RWPE2 (cell line): ENCODE measurements around the gene PLPP4.

Experiments used
- ATAC-seq: fragments of 200-7000 bp; cut with Tn5 transposase; 3 replicates; pipeline ENCODE4 v1.9.1; 2021; ENCODE audit warnings: low read depth
- DNase-seq: peaks from one replicate; pipeline ENCODE4 v3.0.0-alpha.2; 2020; ENCODE audit warnings: low spot score
- H3K27ac ChIP-seq: fragments of 450-650 bp; 2 replicates; pipeline ENCODE4 v1.5.1; 2017; ENCODE audit warnings: mild to moderate bottlenecking; ENCODE audit not compliant: poor library complexity, severe bottlenecking
- H3K27me3 ChIP-seq: fragments of 250-450 bp; sonication (Bioruptor Pico); 2 replicates; pipeline ENCODE4 v1.5.1; 2021; ENCODE audit warnings: mild to moderate bottlenecking, moderate library complexity; ENCODE audit not compliant: insufficient read depth, poor library complexity, severe bottlenecking
- H3K36me3 ChIP-seq: fragments of 250-450 bp; sonication (Bioruptor Pico); 2 replicates; pipeline ENCODE4 v1.5.1; 2020; ENCODE audit warnings: low read depth, mild to moderate bottlenecking, moderate library complexity
- H3K4me1 ChIP-seq: fragments of 250-450 bp; sonication (Bioruptor Pico); 2 replicates; pipeline ENCODE4 v1.5.1; 2021; ENCODE audit warnings: mild to moderate bottlenecking, moderate library complexity; ENCODE audit not compliant: insufficient read depth, poor library complexity, severe bottlenecking
- H3K4me3 ChIP-seq: fragments of 250-450 bp; sonication (Bioruptor Pico); 2 replicates; pipeline ENCODE4 v1.5.1; 2021; ENCODE audit warnings: mild to moderate bottlenecking, moderate library complexity; ENCODE audit not compliant: severe bottlenecking
- H3K9me3 ChIP-seq: fragments of 250-450 bp; sonication (Bioruptor Pico); 2 replicates; pipeline ENCODE4 v1.5.1; 2021; ENCODE audit warnings: mild to moderate bottlenecking, moderate library complexity; ENCODE audit not compliant: severe bottlenecking
- CTCF ChIP-seq: fragments of 450-650 bp; IDR thresholded peaks from one replicate; pipeline ENCODE4 v1.5.1; 2017; ENCODE audit warnings: mild to moderate bottlenecking, moderate library complexity; ENCODE audit not compliant: poor library complexity, severe bottlenecking

PLPP4 gene

GRCh38 chr10:120486671-120487205, 29.7 kb downstream of the PLPP4 start:
- no peak for TF ChIP-seq CTCF
- no peaks in the 10 kb centered on the region for H3K9me3 ChIP-seq
- H3K4me3 ChIP-seq, result no peak overlapping the region
- no peaks in the 10 kb centered on the region for H3K4me1 ChIP-seq
- no peak overlapping the region for H3K27ac ChIP-seq
- ATAC-seq, result no peak
- no peaks in the 10 kb centered on the region for H3K36me3 ChIP-seq
- DNase-seq, result no peak
- no peaks in the 10 kb centered on the region for H3K27me3 ChIP-seq

GRCh38 chr10:120490288-120490687, 33.3 kb downstream of the PLPP4 start:
- Histone ChIP-seq H3K9me3 (no peaks in the 10 kb centered on the region), H3K27me3 (no peaks in the 10 kb centered on the region), H3K4me1 (no peaks in the 10 kb centered on the region), H3K4me3 (no peak overlapping the region), H3K27ac (no peak overlapping the region), H3K36me3 (no peaks in the 10 kb centered on the region)
- DNase-seq (no peak), ATAC-seq (no peak)
- no peak for TF ChIP-seq CTCF

- no peaks in the 10 kb centered on the region for H3K27me3 ChIP-seq
- no peak overlapping the region for H3K4me3 ChIP-seq
- DNase-seq, result no peak
- no peak for TF ChIP-seq CTCF
- no peaks in the 10 kb centered on the region for H3K4me1 ChIP-seq
- no peak for ATAC-seq
- H3K36me3 ChIP-seq, result no peaks in the 10 kb centered on the region
- H3K27ac ChIP-seq, result no peak overlapping the region
- H3K9me3 ChIP-seq, result no peaks in the 10 kb centered on the region
These were observed 35.3 kb downstream of the PLPP4 start for GRCh38 chr10:120492346-120492745.

- DNase-seq (no peak), ATAC-seq (no peak)
These were observed 36.6 kb downstream of the PLPP4 start for GRCh38 chr10:120493411-120494312.

More at GRCh38 chr10:120493411-120494312, 36.6 kb downstream of the PLPP4 start:
- Histone ChIP-seq H3K36me3 (no peaks in the 10 kb centered on the region), H3K4me3 (no peak overlapping the region), H3K27ac (no peak overlapping the region), H3K9me3 (no peaks in the 10 kb centered on the region), H3K4me1 (no peaks in the 10 kb centered on the region), H3K27me3 (no peaks in the 10 kb centered on the region)
- TF ChIP-seq CTCF, result no peak
